MM.1S (cell line): Measurements from ENCODE around the gene PANX1.

Experiments
- DNase-seq: peaks from one replicate; pipeline ENCODE4 v3.0.0-alpha.2; 2015
- H2AFZ ChIP-seq: fragments of 300-600 bp; sonication (generic); 2 replicates; pipeline ENCODE4 v1.6.0; 2016; ENCODE audit warnings: antibody characterized with exemption, low read length
- H3F3A ChIP-seq: fragments of 300-600 bp; sonication (generic); 2 replicates; pipeline ENCODE4 v1.6.1; 2016; ENCODE audit warnings: mild to moderate bottlenecking, antibody characterized with exemption, low read length, moderate library complexity, mixed read lengths; ENCODE audit not compliant: insufficient read depth
- H3K27ac ChIP-seq: fragments of 300-600 bp; sonication (generic); 2 replicates; pipeline ENCODE4 v1.5.1; 2016; ENCODE audit warnings: mild to moderate bottlenecking, low read length
- H3K27me3 ChIP-seq: fragments of 300-600 bp; sonication (generic); replicated peaks from 2 replicates; pipeline ENCODE4 v1.6.0; 2016; ENCODE audit warnings: low read length; ENCODE audit not compliant: insufficient read depth
- H3K36me3 ChIP-seq: fragments of 300-600 bp; sonication (generic); replicated peaks from 2 replicates; pipeline ENCODE4 v1.6.1; 2016; ENCODE audit warnings: mild to moderate bottlenecking, low read length, mixed read lengths; ENCODE audit not compliant: insufficient read depth
- H3K4me1 ChIP-seq: fragments of 300-600 bp; sonication (generic); 2 replicates; pipeline ENCODE4 v1.6.1; 2016; ENCODE audit warnings: low read length, mixed read lengths
- H3K4me2 ChIP-seq: fragments of 300-600 bp; sonication (generic); 2 replicates; pipeline ENCODE4 v1.6.0; 2016; ENCODE audit warnings: low read depth, low read length
- H3K4me3 ChIP-seq: fragments of 300-600 bp; sonication (generic); 2 replicates; pipeline ENCODE4 v1.5.1; 2016; ENCODE audit warnings: low read length, mixed read lengths
- H3K79me2 ChIP-seq: fragments of 300-600 bp; sonication (generic); 2 replicates; pipeline ENCODE4 v1.6.1; 2016; ENCODE audit warnings: mixed run types, low read length, mixed read lengths
- H3K9ac ChIP-seq: fragments of 300-600 bp; sonication (generic); 2 replicates; pipeline ENCODE4 v1.6.1; 2016; ENCODE audit warnings: low read length, mixed read lengths
- H3K9me2 ChIP-seq: fragments of 300-600 bp; sonication (generic); replicated peaks from 2 replicates; pipeline ENCODE4 v1.6.1; 2016; ENCODE audit warnings: mild to moderate bottlenecking, low read length, mixed read lengths; ENCODE audit not compliant: insufficient read depth
- H3K9me3 ChIP-seq: fragments of 300-600 bp; sonication (generic); replicated peaks from 2 replicates; pipeline ENCODE4 v1.6.1; 2016; ENCODE audit warnings: mild to moderate bottlenecking, low read length, mixed read lengths; ENCODE audit not compliant: insufficient read depth
- H4K20me1 ChIP-seq: fragments of 300-600 bp; sonication (generic); 2 replicates; pipeline ENCODE4 v1.6.1; 2016; ENCODE audit warnings: mild to moderate bottlenecking, low read length, moderate library complexity, mixed read lengths; ENCODE audit not compliant: insufficient read depth
- CTCF ChIP-seq: fragments of 300-600 bp; sonication (generic); IDR thresholded peaks from 2 replicates; pipeline ENCODE4 v1.5.1; 2016; ENCODE audit warnings: antibody characterized with exemption, low read length, mixed read lengths
- EZH2 ChIP-seq: fragments of 300-600 bp; sonication (generic); optimal IDR thresholded peaks from 2 replicates; pipeline ENCODE3; 2017; ENCODE audit warnings: low read depth, mild to moderate bottlenecking, antibody characterized with exemption, low read length, mixed read lengths
- EZH2phosphoT487 ChIP-seq: fragments of 300-600 bp; sonication (generic); IDR thresholded peaks from 2 replicates; pipeline ENCODE4 v1.6.1; 2018; ENCODE audit warnings: antibody characterized with exemption, low read length

The PANX1 gene

GRCh38 chr11:94120946-94121345, 7.7 kb upstream of the PANX1 start:
- no peak overlapping the region for H3K4me2 ChIP-seq
- no peaks in the 10 kb centered on the region for H3K36me3 ChIP-seq
- no peak for DNase-seq
- H3K4me3 ChIP-seq: no peak overlapping the region
- H3F3A ChIP-seq: no peaks in the 10 kb centered on the region
- no peaks in the 10 kb centered on the region for H4K20me1 ChIP-seq
- H2AFZ ChIP-seq: no peak overlapping the region
- H3K9me3 ChIP-seq: no peaks in the 10 kb centered on the region
- H3K9ac ChIP-seq: no peak overlapping the region
- H3K79me2 ChIP-seq: no peaks in the 10 kb centered on the region
- no peaks in the 10 kb centered on the region for H3K9me2 ChIP-seq
- H3K27me3 ChIP-seq: no peaks in the 10 kb centered on the region
- H3K27ac ChIP-seq: no peak overlapping the region
- H3K4me1 ChIP-seq: no peaks in the 10 kb centered on the region
- TF ChIP-seq CTCF (no peak), EZH2 (no peak), EZH2phosphoT487 (no peak)

- Histone ChIP-seq H3K27me3 (no peaks in the 10 kb centered on the region), H3K4me2 (no peak overlapping the region), H3F3A (peaks cover 16% of the 10 kb centered on the region), H4K20me1 (no peaks in the 10 kb centered on the region), H3K27ac (no peak overlapping the region), H3K4me3 (no peak overlapping the region), H3K9ac (no peak overlapping the region), H3K9me3 (no peaks in the 10 kb centered on the region), H3K4me1 (peaks cover 10% of the 10 kb centered on the region; the same call in 1 of the 2 replicates), H2AFZ (no peak overlapping the region), H3K79me2 (peaks cover 13% of the 10 kb centered on the region), H3K36me3 (no peaks in the 10 kb centered on the region), H3K9me2 (no peaks in the 10 kb centered on the region)
- TF ChIP-seq EZH2phosphoT487 (no peak), CTCF (no peak), EZH2 (no peak)
- no peak for DNase-seq
These were observed 3.1 kb upstream of the PANX1 start for GRCh38 chr11:94125407-94126115.

- no peaks in the 10 kb centered on the region for H3K36me3 ChIP-seq
- DNase-seq: no peak
- H3K9ac ChIP-seq: peak overlapping the region; percentile 89; the same call in 1 of the 2 replicates
- peak overlapping the region; percentile 89 for H3K4me2 ChIP-seq
- no peaks in the 10 kb centered on the region for H3K27me3 ChIP-seq
- peaks cover 34% of the 10 kb centered on the region for H3K79me2 ChIP-seq
- H3K9me3 ChIP-seq: no peaks in the 10 kb centered on the region
- H3K4me1 ChIP-seq: peaks cover 18% of the 10 kb centered on the region; the same call in 1 of the 2 replicates
- peak overlapping the region; percentile 92 for H2AFZ ChIP-seq
- no peaks in the 10 kb centered on the region for H4K20me1 ChIP-seq
- peaks cover 16% of the 10 kb centered on the region for H3F3A ChIP-seq
- H3K9me2 ChIP-seq: no peaks in the 10 kb centered on the region
- no peak overlapping the region for H3K27ac ChIP-seq
- TF ChIP-seq CTCF (no peak), EZH2 (no peak), EZH2phosphoT487 (no peak)
- peak overlapping the region; percentile 99; the same call in 1 of the 2 replicates for H3K4me3 ChIP-seq
These were observed 1.0 kb upstream of the PANX1 start for GRCh38 chr11:94127638-94128037.
